ENCODE measurements around the gene CLK2.
A peak's percentile ranks its signal among the peaks of the same experiment; 100 is the strongest.
"Not testable (repeated sequence)": the region's sequence is repeated elsewhere in the genome, so short reads cannot be mapped to it uniquely, and the experiment has no call there.

CLK2 gene

DNA sequence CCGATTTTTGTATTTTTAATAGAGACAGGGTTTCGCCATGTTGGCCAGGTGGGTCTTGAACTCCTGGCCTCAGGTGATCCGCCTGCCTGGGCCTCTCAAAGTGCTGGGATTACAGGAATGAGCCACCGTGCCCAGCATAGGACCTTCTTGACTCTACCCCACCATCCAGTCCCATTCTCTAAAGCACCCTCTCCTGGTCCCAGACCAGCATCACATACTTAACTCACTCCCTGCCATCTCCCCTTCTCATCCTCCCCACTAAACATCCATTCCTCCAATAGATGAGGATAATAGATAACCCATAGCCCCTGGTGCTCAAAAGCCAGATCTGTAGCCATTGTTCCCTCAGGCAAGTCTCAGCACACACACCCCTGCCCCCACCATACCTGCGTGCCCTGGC lies 20.1 kb downstream of the CLK2 start:
- TF ChIP-seq, protein P1, sequence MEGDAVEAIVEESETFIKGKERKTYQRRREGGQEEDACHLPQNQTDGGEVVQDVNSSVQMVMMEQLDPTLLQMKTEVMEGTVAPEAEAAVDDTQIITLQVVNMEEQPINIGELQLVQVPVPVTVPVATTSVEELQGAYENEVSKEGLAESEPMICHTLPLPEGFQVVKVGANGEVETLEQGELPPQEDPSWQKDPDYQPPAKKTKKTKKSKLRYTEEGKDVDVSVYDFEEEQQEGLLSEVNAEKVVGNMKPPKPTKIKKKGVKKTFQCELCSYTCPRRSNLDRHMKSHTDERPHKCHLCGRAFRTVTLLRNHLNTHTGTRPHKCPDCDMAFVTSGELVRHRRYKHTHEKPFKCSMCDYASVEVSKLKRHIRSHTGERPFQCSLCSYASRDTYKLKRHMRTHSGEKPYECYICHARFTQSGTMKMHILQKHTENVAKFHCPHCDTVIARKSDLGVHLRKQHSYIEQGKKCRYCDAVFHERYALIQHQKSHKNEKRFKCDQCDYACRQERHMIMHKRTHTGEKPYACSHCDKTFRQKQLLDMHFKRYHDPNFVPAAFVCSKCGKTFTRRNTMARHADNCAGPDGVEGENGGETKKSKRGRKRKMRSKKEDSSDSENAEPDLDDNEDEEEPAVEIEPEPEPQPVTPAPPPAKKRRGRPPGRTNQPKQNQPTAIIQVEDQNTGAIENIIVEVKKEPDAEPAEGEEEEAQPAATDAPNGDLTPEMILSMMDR (IDR thresholded peaks at IDR 0.05): no peak
- Mint-ChIP-seq H3K4me1 (peaks cover 51% of the 10 kb centered on the region), H3K27me3 (ENCODE audit: low read depth, poor library complexity) (no peaks in the 10 kb centered on the region), H3K36me3 (ENCODE audit: low read depth) (peaks cover 9% of the 10 kb centered on the region), H3K9me3 (no peaks in the 10 kb centered on the region), H3K27ac (peak overlapping the region; percentile 83), H3K4me3 (peak overlapping the region; percentile 86)
- no peak for DNase-seq

GRCh38 chr1:155251566-155251965 lies 21.7 kb downstream of the CLK2 start:
- peak overlapping the region; percentile 83 for H3K27ac Mint-ChIP-seq
- H3K4me3 Mint-ChIP-seq: peak overlapping the region; percentile 58
- H3K4me1 Mint-ChIP-seq: peaks cover 46% of the 10 kb centered on the region
- no peaks in the 10 kb centered on the region for H3K27me3 Mint-ChIP-seq (ENCODE audit: low read depth, poor library complexity)
- H3K36me3 Mint-ChIP-seq (ENCODE audit: low read depth): peaks cover 6% of the 10 kb centered on the region
- no peak for DNase-seq
- no peaks in the 10 kb centered on the region for H3K9me3 Mint-ChIP-seq
- TF ChIP-seq, protein P1 (IDR thresholded peaks at IDR 0.05): no peak

DNA sequence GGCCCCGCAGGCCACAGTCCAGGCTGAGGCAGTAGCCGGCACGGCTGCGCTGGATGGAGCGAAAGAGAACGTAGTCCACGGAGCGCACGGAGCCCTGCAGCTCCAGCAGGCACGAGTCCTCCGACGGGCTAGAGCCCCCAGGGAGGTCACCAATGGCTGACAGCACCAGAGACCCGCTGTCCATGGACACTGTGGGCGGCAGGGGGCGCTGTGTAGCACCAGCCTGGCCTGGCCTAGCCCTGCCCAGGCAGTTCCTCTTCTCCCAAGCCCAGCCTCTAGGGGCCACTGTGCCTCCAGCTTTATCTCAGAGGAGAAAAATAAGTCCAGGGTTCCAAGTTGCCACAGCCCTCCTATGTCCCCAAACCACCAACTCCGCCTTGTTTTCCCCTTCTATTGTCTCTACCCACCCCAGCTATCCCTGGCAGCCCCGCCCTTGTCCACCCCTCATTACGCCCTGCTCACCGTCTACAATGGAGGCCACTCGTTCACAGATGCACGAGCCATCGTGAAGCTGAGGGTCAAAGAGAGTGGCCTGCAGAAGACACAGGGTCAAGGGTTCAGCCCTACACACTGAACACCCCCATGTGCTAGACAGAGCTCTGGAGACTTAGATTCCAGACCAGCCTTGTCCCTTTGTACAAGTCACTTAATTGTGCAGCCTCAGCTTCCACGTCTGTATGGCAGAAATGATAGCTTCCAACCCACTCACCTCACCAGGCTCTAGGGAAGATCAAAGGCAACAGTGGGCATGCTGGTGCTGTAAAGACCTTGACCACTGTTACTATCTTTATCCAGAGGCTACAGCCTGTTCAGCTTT lies 22.5 kb downstream of the CLK2 start:
- no peak overlapping the region for H3K27ac Mint-ChIP-seq
- H3K36me3 Mint-ChIP-seq (ENCODE audit: low read depth): peaks cover 14% of the 10 kb centered on the region
- H3K27me3 Mint-ChIP-seq (ENCODE audit: low read depth, poor library complexity): no peaks in the 10 kb centered on the region
- peak overlapping the region; percentile 1 for H3K4me3 Mint-ChIP-seq
- H3K9me3 Mint-ChIP-seq: no peaks in the 10 kb centered on the region
- TF ChIP-seq, protein P1 (IDR thresholded peaks at IDR 0.05): peak; percentile 99
- H3K4me1 Mint-ChIP-seq: peaks cover 42% of the 10 kb centered on the region
- DNase-seq: peak; percentile 99

DNA sequence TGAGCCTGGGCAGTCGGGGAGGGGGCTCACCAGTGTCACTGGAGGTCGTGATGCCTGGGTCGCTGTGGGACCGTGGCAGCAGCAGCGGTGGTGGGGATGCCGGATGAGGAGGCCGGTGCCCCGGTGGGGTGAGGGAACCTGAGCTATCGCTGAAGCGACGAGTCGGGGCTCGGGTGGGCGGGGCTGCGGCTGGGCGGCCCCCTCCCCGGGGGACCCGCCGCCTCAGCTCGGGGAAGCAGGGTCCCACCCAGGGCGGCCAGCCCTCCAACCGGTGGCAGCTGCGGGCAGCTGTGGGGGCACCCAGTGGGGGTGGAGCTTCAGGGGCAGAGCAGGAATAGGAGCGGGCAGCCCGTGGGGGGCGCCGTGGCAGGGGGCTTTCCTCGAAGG lies 23.1 kb downstream of the CLK2 start:
- TF ChIP-seq, protein P1 (IDR thresholded peaks at IDR 0.05): no peak
- Mint-ChIP-seq H3K27me3 (ENCODE audit: low read depth, poor library complexity) (no peaks in the 10 kb centered on the region), H3K4me3 (no peak overlapping the region), H3K27ac (no peak overlapping the region), H3K36me3 (ENCODE audit: low read depth) (peaks cover 16% of the 10 kb centered on the region), H3K4me1 (peaks cover 44% of the 10 kb centered on the region), H3K9me3 (no peaks in the 10 kb centered on the region)
- no peak for DNase-seq

- Mint-ChIP-seq H3K36me3 (ENCODE audit: low read depth) (peaks cover 16% of the 10 kb centered on the region), H3K27ac (peak overlapping the region; percentile 86), H3K4me1 (peaks cover 48% of the 10 kb centered on the region), H3K9me3 (no peaks in the 10 kb centered on the region), H3K4me3 (no peak overlapping the region), H3K27me3 (ENCODE audit: low read depth, poor library complexity) (no peaks in the 10 kb centered on the region)
- DNase-seq: no peak
- TF ChIP-seq, protein P1 (IDR thresholded peaks at IDR 0.05): no peak
These were observed 25.4 kb downstream of the CLK2 start for GRCh38 chr1:155247667-155248553.

DNA sequence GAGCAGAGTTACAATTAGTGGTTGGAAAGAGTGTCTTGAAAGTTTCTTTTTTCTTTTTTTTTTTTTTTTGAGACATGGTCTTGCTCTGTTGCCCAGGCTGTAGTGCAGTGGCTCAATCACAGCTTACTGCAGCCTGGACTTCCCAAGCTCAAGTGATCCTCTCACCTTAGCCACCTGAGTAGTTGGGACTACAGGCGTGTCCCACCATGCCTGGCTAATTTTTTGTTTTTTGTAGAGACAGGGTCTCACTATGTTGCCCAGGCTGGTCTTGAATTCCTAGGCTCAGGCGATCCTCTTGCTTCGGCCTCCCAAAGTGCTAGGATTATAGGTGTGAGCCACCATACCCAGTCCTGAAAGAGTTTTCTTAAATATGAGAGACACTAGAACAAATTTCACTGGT lies 26.5 kb downstream of the CLK2 start:
- Mint-ChIP-seq H3K36me3 (ENCODE audit: low read depth) (peaks cover 16% of the 10 kb centered on the region), H3K4me1 (peaks cover 50% of the 10 kb centered on the region)
- not testable (repeated sequence) for DNase-seq; H3K27me3 Mint-ChIP-seq (ENCODE audit: low read depth, poor library complexity); H3K9me3 Mint-ChIP-seq; H3K4me3 Mint-ChIP-seq; H3K27ac Mint-ChIP-seq

All from nephron progenitor cell (in vitro differentiated cells).